Measurements from ENCODE around the gene TEN1. TPM values are rescaled to one million over a fixed set of nuclear protein-coding genes. Genes with fewer than 3 reads are reported as not detected.

The TEN1 gene
- total and polyA plus RNA-seq, 2 donors (not counting 1 experiment from before 2014, with no cell fraction given), result 9.4 to 10.3 TPM

- no peaks in the 10 kb centered on the region for H3K9me3 ChIP-seq (ENCODE audit: control insufficient read depth, insufficient read depth, low read depth, low read length)
- no peak overlapping the region for H3K27ac ChIP-seq (ENCODE audit: insufficient read depth, low read length)
- DNase-seq (ENCODE audit: low read depth in 2 of 2), result peak; percentile 33 to 65
- H3K4me1 ChIP-seq (ENCODE audit: control insufficient read depth, extremely low read depth, insufficient read depth, low read length), result no peaks in the 10 kb centered on the region
- no peaks in the 10 kb centered on the region for H3K27me3 ChIP-seq (ENCODE audit: control insufficient read depth, insufficient read depth, low read length)
- no peak overlapping the region for H3K4me2 ChIP-seq (ENCODE audit: extremely low read depth, insufficient read depth, low read length)
- H3K36me3 ChIP-seq (ENCODE audit: control insufficient read depth, insufficient read depth, low read length), result no peaks in the 10 kb centered on the region
- H3K4me3 ChIP-seq (replicated peaks in 1 of 4; ENCODE audit: control extremely low read depth in 1 of 4, insufficient read depth in 1 of 4, low read depth in 3 of 4, low read length in 4 of 4), result no peak overlapping the region
- no peaks in the 10 kb centered on the region for H3K79me2 ChIP-seq (ENCODE audit: control insufficient read depth, insufficient read depth, low read length)
- H4K20me1 ChIP-seq (ENCODE audit: control insufficient read depth, extremely low read depth, insufficient read depth, low read length), result no peaks in the 10 kb centered on the region
- H3K9ac ChIP-seq (ENCODE audit: insufficient read depth, low read length), result no peak overlapping the region
- TF ChIP-seq EZH2 (IDR thresholded peaks at IDR 0.05; ENCODE audit: low read length, missing control alignments), result no peak
- TF ChIP-seq CTCF (conservative IDR thresholded peaks at IDR 0.05 in 1 of 2, IDR thresholded peaks at IDR 0.05 in 1 of 2; ENCODE audit: low read depth in 1 of 2, low read length in 2 of 2), result peak; percentile 56 to 62
- no peak overlapping the region for H2AFZ ChIP-seq (ENCODE audit: low read length)
These were observed 26.5 kb downstream of the TEN1 start for GRCh38 chr17:76005263-76006149.

- Histone ChIP-seq H3K4me1 (ENCODE audit: control insufficient read depth, extremely low read depth, insufficient read depth, low read length) (no peaks in the 10 kb centered on the region), H3K79me2 (ENCODE audit: control insufficient read depth, insufficient read depth, low read length) (no peaks in the 10 kb centered on the region), H3K27ac (ENCODE audit: insufficient read depth, low read length) (no peak overlapping the region), H3K36me3 (ENCODE audit: control insufficient read depth, insufficient read depth, low read length) (no peaks in the 10 kb centered on the region), H3K9ac (ENCODE audit: insufficient read depth, low read length) (no peak overlapping the region), H3K27me3 (ENCODE audit: control insufficient read depth, insufficient read depth, low read length) (no peaks in the 10 kb centered on the region), H2AFZ (ENCODE audit: low read length) (no peak overlapping the region), H3K9me3 (ENCODE audit: control insufficient read depth, insufficient read depth, low read depth, low read length) (no peaks in the 10 kb centered on the region), H3K4me3 (replicated peaks in 1 of 4; ENCODE audit: control extremely low read depth in 1 of 4, insufficient read depth in 1 of 4, low read depth in 3 of 4, low read length in 4 of 4) (no peak overlapping the region), H4K20me1 (ENCODE audit: control insufficient read depth, extremely low read depth, insufficient read depth, low read length) (no peaks in the 10 kb centered on the region), H3K4me2 (ENCODE audit: extremely low read depth, insufficient read depth, low read length) (no peak overlapping the region)
- DNase-seq (ENCODE audit: low read depth in 2 of 2), result no peak
- TF ChIP-seq CTCF (conservative IDR thresholded peaks at IDR 0.05 in 1 of 2, IDR thresholded peaks at IDR 0.05 in 1 of 2; ENCODE audit: low read depth in 1 of 2, low read length in 2 of 2) (no peak), EZH2 (IDR thresholded peaks at IDR 0.05; ENCODE audit: low read length, missing control alignments) (no peak)
These were observed 28.2 kb downstream of the TEN1 start for GRCh38 chr17:76007131-76007849.

GRCh38 chr17:76007850-76008165 lies 28.8 kb downstream of the TEN1 start:
- no peak for TF ChIP-seq CTCF (conservative IDR thresholded peaks at IDR 0.05 in 1 of 2, IDR thresholded peaks at IDR 0.05 in 1 of 2; ENCODE audit: low read depth in 1 of 2, low read length in 2 of 2)
- no peak for TF ChIP-seq EZH2 (IDR thresholded peaks at IDR 0.05; ENCODE audit: low read length, missing control alignments)

More at GRCh38 chr17:76007850-76008165, 28.8 kb downstream of the TEN1 start:
- Histone ChIP-seq H3K4me1 (ENCODE audit: control insufficient read depth, extremely low read depth, insufficient read depth, low read length) (no peaks in the 10 kb centered on the region), H3K36me3 (ENCODE audit: control insufficient read depth, insufficient read depth, low read length) (no peaks in the 10 kb centered on the region), H3K79me2 (ENCODE audit: control insufficient read depth, insufficient read depth, low read length) (no peaks in the 10 kb centered on the region), H3K4me3 (replicated peaks in 1 of 4; ENCODE audit: control extremely low read depth in 1 of 4, insufficient read depth in 1 of 4, low read depth in 3 of 4, low read length in 4 of 4) (no peak overlapping the region), H3K9me3 (ENCODE audit: control insufficient read depth, insufficient read depth, low read depth, low read length) (no peaks in the 10 kb centered on the region), H2AFZ (ENCODE audit: low read length) (no peak overlapping the region), H3K27ac (ENCODE audit: insufficient read depth, low read length) (no peak overlapping the region), H4K20me1 (ENCODE audit: control insufficient read depth, extremely low read depth, insufficient read depth, low read length) (no peaks in the 10 kb centered on the region), H3K9ac (ENCODE audit: insufficient read depth, low read length) (no peak overlapping the region), H3K4me2 (ENCODE audit: extremely low read depth, insufficient read depth, low read length) (no peak overlapping the region), H3K27me3 (ENCODE audit: control insufficient read depth, insufficient read depth, low read length) (no peaks in the 10 kb centered on the region)
- DNase-seq (ENCODE audit: low read depth in 2 of 2), result no peak
